Hepatocyte (in vitro differentiated cells): ENCODE results near the gene KCTD18.

Experiments used
- CTCF ChIP-seq: fragments of 200-600 bp; sonication (generic); IDR thresholded peaks from 2 replicates; pipeline ENCODE4 v1.5.1; 2016; ENCODE audit warnings: antibody characterized with exemption, mild to moderate bottlenecking; ENCODE audit not compliant: poor library complexity
- EZH2 ChIP-seq: fragments of 200-600 bp; sonication (generic); IDR thresholded peaks from 2 replicates; pipeline ENCODE4 v1.6.1; 2016; ENCODE audit warnings: antibody characterized with exemption, mild to moderate bottlenecking, borderline replicate concordance

DNA sequence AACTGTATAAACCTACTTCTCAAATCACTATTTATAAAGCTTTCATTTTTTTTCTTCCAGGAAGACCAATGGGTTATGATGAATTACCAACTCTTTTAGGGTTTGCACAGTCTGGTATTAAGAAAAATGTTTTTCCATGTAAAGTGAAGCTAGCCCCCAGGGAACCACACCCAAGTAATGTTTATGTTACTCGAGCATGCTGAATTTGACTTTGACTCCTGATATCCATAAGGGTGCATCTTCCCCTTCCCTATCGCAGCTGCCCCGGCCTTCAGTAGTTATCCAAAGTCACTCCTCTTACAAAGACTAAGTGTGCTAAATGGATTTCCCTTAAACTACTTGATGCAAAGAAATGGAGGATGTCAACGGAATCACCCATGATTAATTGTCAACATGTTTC, 21.7 kb downstream of the KCTD18 start:
- TF ChIP-seq CTCF (no peak), EZH2 (no peak)
